Right forelimb (tissue), 1 donor: Measurements from ENCODE around the gene AADACL3.
"Not testable (repeated sequence)": the region's sequence is repeated elsewhere in the genome, so short reads cannot be mapped to it uniquely, and the experiment has no call there.

ENCODE experiments used
- DNase-seq: peaks from one replicate; pipeline ENCODE4 v3.0.0-alpha.2; 2018

AADACL3 gene

DNA sequence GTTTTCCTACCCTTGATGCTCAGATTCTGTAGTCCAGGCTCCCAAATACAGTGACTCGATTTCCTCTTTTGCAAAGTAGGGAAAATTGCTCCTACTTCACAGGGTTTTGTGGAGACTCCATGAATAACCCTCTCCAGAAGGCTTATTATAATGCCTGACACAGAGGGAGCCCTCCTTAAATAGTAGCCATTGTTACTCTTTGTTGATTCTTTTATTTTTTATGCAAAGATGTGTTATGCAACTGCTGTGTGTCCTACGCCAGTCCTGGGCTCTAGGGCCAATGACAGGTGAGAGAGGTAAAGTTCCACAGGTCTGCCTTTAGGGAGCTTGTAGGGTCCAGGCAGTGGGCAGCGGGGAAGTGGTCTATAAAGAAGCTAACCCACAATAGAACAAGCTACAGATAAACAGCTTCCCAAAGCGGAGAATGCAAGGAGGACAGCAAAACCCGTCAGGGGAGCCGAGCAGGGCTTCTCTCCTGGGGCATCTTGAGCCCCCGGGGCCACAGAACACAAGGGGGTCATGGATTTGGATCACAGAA is 1.5 kb downstream of the AADACL3 start:
- no peak for DNase-seq

DNA sequence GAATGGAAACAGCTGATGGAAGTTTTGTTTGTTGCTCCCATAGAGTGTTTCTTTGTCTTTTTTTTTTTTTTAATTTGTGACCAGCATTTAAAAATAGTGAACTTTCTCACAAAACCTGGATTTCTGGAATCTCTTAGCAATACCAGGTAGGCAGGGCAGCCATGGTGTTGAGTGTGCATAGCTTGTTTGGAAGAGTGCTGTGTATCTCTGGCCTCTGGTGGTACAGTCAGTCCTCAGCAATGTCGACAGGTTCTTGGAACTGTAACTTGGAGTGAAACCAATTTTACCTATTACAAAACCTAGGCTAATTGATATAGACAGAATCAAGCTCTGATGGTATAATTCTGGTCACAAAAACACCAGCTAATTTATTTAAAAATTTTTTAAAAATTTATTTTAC is 6.7 kb downstream of the AADACL3 start:
- DNase-seq = no peak

DNA sequence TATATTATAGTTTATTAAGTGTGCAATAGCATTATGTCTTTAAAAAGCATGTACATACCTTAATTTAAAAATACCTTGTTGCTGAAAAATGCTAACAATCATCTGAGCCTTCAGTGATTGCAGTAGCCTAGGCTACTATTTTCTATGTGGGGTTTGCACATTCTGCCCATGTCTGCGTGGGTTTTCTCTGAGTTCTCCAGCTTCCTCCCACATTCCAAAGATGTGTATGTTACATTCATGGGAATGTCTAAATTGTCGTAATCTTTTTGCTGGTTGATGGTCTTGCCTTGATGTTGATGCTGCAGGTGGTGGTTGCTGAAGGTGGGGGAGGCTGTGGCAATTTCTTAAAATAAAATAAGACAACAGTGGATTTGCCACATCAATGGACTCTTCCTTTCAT is 12.5 kb downstream of the AADACL3 start:
- DNase-seq = no peak

DNA sequence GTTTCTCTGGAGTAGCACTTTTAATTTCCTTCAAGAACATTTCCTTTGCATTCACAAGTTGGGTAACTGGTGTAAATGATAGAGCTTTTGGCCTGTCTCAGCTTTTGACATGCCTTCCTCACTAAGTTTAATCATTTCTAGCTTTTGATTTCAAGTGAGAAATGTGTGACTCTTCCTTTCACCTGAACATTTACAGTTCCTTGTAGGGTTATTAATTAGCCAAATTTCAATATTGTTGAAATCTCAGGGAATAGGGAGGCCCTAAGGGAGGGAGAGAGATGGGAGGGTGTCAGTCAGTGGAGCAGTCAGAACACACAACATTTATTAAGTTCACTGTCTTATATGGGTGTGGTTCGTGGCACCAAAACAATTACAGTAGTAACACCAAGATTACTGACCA is 14.2 kb downstream of the AADACL3 start:
- DNase-seq = no peak

DNA sequence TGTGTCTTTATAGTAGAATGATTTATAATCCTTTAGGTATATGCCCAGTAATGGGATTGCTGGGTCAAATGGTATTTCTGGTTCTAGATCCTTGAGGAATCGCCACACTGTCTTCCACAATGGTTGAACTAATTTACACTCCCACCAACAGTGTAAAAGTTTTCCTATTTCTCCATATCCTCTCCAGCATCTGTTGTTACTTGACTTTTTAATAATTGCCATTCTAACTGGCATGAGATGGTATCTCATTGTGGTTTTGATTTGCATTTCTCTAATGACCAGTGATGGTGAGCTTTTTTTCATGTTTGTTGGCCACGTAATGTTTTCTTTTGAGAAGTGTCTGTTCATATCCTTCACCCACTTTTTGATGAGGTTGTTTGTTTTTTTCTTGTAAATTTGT is 15.2 kb downstream of the AADACL3 start:
- not testable (repeated sequence) for DNase-seq

DNA sequence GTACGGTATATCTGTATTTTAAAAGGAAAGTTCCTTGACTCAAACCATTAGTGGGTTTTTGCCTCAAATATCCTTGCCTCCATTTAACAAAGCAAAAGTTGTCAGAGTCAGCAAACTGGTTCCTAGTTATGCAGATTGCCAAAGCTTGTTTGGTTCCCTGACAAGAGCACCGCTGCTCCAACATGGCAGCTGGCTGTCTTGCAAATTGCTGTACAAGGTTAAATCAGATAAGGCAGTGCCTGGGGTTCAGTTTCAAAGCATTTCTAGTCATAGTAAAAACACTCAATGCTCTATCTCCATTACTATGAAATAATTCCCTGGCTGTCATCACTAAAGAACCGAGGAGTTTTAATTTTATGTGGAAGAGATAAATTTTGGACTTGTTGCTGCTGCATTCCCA is 18.7 kb downstream of the AADACL3 start:
- DNase-seq = no peak

DNA sequence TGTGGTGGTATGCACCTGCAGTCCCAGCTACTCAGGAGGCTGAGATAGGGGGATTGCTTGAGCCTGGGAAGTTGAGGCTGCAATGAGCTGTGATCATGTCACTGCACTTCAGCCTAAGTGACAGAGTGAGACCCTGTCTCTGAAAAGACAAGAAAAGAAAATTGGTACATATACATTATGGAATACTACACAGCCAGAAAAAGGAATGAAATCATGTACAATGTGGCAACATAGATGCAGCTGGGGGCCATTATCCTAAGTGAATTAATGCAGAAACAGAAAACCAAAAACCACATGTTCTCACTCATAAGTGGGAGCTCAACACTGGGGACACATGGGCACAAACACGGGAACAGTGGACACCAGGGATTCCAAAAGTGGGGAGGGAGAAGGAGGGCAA is 23.0 kb downstream of the AADACL3 start:
- DNase-seq = no peak

DNA sequence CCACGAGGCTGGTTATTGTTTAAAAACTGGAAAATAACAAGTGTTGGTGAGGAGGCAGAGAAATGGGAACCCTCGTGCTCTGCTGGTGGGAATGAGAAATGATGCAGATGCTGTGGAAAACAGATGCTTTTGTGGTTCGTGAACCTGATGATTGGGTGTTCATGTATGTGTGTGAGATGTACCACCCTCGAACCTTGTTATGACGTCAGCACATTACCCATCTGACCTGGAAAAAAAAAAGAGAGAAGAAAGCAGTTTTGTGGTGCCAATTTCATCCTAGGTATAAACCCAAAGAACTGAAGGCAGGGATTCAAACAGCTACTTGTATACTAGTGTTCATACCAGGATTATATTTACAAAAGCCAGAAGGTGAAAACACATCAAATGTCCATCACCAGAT is 23.7 kb downstream of the AADACL3 start:
- no peak for DNase-seq

DNA sequence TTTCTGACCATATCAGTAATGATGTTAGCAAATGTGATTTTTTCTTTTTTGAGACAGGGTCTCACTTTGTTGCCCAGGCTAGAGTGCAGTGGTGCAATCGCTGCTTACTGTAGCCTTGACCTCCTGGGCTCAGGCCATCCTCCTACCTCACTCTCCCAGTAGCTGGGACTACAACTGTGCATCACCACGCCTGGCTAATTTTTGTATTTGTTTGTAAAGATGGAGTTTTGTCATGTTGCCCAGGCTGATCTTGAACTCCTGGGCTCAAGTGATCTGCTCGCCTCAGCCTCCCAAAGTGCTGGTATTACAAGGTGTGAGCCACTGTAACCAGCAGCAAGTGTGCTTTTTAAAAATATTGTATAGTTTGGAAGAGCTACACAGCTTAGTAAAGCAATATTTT is 26.0 kb downstream of the AADACL3 start:
- DNase-seq = no peak

DNA sequence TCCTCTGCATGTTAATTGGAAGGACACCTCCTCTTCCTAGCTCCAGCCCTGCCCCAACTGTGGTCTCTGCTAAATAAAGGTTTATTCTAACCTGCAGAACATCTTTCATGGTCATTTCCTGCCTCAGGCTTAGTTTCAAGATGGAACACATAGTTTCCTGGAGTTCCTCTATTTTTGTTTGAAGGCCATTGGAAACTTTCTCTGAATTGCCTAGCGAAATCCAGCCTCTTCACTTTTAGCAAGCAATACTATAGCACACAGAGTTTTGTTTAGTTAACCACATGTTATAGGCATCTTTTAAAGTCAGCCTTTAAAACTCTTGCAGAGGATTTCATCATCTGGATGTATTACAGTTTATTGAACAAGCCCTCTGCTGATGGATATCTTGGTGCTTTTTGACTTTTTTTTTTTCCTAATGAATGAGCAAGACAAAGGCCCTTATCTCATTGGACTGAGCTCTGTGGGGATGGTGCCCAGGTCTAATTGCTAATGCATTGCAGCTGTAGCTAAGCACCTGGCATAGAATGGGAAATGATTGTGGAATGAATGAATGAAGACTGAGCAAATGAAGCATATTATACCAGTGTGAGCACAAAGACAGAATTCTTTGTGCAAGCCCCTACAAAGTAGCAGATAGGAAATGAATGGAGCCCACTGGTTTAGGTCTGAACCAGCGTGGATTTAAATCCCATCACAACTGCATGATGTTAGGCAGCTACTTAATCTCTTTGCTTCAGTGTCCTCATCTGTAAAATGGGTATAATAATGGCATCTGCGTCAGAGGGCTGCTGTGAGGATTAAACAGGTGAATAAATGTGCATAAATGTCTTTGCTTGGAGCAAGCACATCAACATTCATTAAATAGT is 29.4 kb downstream of the AADACL3 start:
- no peak for DNase-seq

DNA sequence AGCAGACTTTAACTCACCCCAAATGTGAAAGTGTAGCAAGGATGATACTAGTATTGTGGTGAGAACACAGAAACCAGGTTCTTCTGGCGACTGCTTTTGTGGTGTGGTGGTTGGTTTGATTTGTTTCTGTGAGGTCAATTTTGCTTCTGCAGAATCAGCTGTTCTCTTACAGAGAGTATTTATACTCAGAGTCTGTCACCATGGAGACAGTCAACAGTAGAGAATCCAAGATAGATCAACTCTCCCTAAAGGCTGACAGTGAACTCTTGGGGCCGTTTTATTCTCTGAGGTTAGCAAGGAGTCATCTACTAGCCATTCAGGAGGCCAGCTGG is 30.0 kb downstream of the AADACL3 start, which contains the start of gene CFAP107:
TSS of gene CFAP107 (plus strand) at position 209 of the 332 bp plus-strand sequence. CDS start 231 bp downstream, outside the sequence.
- no peak for DNase-seq

DNA sequence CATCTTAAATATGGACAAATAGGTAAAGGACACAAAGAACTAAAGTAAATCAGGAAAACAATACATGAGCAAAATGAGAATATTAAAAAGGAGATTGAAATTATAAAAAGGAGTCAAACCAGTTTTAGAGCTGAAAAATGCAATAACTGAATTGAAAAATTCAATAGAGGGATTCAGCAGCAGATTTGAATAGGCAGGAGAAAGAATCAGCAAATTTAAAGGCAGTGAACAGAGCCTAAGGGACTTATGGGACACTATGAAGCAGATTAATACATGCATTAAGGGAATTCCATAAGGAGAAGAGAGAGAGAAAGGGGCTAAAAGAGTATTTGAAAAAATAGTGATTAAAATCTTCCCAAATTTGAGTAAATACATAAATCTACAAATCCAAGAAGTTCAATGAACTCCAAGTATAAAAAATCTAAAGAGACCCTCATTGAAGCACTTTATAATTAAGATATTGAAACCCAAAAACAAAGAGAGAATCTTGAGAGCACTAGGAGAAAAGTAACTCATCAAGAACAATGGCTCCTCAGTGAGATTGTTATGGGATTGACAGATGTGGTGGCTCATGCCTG is 33.0 kb downstream of the AADACL3 start:
- DNase-seq = no peak

DNA sequence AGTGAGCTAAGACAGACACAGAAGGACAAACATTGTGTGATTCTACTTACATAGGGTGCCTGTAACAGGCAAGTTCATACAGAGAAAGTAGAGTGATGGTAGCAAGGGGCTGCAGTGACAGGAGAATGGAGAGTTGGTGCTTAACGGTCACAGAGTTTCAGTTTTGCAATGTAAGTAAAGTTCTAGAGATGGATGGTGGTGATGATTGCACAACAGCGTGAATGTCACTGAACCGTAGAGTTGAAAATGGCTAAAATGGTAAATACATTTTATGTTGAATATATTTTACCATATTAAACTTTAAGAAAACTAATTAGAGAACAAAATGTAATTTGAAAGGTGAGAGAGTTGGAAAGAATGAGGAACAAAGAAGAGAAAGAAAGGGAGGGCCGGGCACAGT is 38.8 kb downstream of the AADACL3 start:
- DNase-seq = no peak

DNA sequence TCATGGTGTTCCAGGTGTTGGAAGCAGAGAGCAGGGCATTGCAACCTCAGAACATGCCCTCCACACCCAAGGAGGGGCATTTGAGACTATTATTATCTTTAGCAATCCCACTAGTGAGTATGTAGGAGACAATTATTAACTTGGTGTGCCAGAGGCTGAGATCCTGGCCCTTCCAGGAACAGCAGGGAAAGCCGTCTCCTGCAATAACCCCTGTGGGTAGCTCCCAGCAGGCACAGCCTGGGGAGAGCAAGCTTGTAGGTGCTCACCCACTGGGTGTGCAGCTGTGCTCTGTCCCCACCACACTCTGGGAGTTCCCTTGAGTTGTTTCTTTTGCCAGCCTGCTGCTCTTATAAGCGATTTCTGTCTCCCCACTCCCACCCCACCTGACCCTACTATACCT is 40.4 kb downstream of the AADACL3 start:
- DNase-seq = no peak

DNA sequence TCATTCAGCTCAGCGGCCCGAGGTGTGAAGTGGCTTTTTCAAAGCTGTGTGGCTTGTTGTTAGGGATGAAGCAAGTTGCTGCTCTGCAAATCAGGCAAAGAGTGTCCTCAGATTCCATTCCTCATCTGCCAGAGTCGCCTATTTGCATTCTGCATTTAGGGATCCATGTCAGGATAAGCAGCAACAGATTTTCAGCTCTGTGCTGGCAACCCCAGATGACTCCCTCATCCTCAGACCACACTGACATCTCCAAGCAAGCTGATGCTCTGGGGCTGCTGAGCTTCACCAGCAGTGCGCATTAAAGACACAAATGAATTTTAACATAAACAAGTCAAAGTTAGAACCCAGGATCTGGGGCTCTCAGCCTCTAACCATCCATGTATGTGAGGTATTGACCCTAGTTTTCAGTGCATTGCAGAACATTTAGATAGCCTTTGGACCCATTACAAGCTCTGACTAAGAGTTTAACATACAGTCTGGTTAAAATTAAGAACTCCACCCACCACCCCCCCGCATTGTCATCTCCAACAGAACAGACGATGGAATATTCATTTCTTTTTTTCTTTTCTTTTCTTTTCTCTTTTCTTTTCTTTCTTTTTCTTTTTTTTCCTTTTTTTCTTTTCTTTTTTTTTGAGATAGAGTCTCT is 41.0 kb downstream of the AADACL3 start:
- DNase-seq = no peak

DNA sequence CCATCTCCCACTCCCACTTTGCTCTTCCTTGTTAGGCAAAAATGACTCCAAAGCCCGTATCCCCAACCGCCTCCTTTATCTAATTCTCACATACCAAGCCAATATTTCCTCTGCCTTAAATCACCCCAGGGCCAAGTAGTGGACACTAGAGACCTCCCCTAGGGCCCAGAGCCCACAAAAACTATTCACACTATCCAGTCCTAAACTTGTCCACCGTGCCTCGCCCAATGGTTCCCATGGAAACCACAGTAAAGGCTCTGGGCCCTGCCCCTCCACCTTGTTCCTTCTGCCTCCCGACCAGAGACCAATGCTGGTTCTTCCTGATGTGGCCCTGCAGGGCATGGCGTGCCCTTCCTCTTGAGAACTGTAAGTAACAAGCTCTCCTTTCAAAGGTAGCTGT is 41.9 kb downstream of the AADACL3 start:
- DNase-seq = no peak

DNA sequence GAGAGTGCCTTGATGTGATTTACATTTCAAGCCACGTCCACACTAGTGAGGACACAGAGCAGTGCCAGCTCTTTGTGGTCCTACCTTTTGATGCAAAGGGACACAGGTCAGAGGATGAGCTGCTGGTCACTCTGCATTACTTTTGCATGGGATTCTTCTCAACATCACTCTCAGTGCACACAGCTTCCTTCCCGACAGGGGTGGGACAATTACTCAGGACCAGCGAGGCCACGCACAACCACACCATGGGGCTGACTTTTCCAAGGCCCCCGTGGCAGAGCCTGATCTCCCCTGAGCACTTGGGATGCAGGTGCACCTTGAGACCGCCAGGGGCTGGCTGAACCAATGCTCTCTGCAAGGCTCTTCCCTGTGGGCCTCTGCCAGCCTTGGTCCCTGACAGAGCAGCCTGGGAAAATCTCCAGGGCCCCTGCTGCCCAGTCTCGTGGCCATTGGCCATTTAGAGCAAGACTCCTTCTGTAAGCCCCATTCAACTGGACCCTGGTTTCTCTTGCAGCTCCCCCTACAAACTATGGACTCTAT is 44.4 kb downstream of the AADACL3 start:
- no peak for DNase-seq

DNA sequence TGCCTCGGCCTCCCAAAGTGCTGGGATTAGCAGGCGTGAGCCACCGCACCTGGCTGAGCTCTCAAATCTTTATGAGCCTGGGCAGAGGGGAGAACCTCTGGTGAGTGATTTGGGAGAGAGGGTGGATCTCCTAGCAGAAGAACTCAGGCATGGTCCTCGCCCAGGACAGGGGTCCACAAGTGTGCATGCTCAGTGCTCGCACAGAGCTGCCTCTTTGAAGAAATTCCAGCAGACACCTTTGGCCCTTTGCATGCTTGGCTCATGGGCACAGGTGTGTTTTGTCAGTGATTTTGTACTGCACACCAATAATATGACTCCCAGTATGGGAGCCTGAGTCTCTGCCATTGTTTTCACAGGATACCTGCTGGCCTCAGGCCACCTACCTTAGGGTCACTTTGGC is 45.9 kb downstream of the AADACL3 start:
- no peak for DNase-seq

DNA sequence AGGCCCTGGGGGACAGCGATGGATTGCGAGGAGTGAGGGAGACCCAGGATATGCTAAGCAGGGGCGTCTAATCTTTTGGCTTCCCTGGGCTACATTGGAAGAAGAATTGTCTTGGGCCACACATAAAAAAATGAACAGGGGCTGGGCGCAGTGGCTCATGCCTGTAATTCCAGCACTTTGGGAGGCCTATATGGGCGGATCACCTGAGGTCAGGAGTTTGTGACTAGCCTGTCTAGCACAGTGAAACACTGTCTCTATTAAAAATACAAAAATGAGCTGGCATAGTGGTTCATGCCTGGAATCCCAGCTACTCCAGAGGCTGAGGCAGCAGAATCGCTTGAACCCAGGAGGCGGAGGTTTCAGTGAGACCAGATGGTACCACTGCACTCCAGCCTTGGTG is 46.9 kb downstream of the AADACL3 start:
- no peak for DNase-seq

DNA sequence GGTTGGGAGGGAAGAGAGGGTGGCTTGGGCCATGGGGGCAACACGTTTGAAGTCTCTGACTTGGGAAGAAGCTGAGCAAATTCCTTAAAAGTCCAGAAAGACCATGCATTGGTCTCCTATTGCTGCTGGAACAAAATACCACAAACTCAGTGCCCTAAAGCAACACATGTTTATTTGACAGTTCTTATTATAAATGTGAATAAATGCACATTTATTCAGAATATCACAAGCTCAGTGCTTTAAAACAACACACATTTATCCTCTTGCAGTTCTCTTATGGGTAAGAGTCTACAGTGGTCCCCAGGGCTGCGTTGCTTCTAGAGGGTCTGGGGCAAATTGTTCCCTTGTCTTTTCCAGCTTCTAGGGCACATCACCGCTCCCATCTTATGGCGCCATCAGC is 47.6 kb downstream of the AADACL3 start:
- DNase-seq = no peak

DNA sequence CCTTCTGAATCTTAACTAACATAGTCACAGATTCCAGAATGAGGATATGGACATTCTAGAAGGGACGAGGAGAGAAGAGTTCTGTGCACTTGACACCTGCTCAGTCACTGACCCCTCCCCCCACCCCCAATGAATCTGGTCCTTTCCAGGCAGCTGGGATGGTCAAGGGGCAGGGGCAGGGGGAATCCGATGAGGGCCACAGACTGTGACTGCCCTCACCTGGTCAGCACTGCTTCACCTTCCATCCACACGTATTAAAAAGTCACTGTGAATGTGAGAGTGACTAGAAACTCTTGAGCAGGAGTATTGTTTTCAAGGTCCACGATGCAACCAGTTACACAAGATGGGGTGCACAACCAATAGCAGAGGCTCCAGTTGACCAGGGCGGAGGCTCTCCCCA is 48.1 kb downstream of the AADACL3 start:
- no peak for DNase-seq

DNA sequence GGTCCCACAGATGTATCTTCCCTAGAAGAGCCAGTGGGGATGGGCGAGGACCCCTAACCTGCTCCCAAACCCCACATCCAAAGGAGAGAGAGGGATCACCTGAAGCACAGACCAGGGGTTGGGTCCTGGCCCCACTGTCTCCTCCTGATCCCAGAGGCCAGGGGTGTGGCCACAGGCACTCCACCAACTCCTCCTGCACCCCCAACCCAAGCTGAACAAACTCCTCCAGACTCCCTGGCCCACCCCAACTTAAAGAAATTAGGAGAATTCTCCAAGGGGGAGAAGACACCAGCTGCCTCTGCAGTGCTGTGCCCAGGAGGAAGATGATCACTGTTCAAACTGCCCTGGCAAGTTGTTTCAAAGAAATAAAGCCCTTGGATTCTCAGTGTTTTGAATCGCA is 53.1 kb downstream of the AADACL3 start:
- DNase-seq = no peak

DNA sequence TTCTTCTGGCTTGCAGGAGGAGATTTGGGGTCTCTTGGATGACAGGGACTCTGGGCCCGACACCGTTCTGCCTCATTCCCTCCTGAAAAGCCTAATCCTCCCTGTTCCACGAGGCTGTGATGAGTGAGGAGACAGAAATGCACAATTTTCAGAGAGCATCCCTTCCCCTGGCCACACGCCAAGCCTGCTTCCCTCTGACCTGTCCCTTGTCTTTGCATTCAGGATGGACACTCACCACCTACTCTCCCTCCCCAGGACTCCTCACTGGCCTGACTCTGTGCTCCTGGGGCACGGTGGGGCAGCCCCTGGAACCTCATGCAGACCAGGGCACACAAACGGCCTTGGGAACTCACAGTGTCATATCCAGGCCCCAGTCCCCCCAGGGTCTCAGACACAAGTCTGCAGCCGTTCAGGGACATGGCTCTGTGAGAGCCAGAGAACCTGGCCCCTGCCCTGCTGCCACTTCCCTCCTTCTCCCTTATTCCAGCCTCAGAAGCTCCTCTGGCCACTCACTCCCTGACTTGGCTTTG is 54.1 kb downstream of the AADACL3 start:
- DNase-seq = no peak
